22Rv1 (cell line): ENCODE data around the gene LAMA3.

Experiments
- H3K27ac ChIP-seq: fragments of 450-650 bp; 2 replicates; pipeline ENCODE4 v1.5.1; 2017
- ZFX ChIP-seq: fragments of 450-650 bp; IDR thresholded peaks from 2 replicates; pipeline ENCODE4 v1.6.1; 2017; ENCODE audit warnings: antibody characterized with exemption, borderline replicate concordance
- TF ChIP-seq, protein P1 (sequence below): fragments of 450-650 bp; IDR thresholded peaks from 2 replicates; pipeline ENCODE4 v1.5.1; 2017; ENCODE audit warnings: mild to moderate bottlenecking

Gene LAMA3

DNA sequence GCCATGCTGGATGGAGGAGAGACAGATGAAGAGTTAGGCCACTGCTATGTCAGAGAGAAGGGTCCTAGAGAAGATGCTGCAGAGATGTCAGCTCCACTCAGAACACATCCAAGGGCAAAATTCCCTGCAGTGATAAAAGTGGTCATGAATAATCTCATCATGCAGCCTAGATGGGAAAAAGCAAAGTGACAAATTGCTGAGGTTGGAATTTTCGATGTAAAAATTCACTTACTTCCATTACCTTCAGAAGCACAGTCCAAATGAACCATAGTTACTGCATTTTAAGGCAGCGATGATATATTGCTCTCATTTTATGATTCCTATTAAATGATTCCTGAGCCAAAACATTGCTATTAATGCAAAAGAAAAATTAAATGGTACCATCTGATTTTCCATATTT is 43.0 kb upstream of the LAMA3 start:
- no peak overlapping the region for H3K27ac ChIP-seq
- TF ChIP-seq, protein P1, sequence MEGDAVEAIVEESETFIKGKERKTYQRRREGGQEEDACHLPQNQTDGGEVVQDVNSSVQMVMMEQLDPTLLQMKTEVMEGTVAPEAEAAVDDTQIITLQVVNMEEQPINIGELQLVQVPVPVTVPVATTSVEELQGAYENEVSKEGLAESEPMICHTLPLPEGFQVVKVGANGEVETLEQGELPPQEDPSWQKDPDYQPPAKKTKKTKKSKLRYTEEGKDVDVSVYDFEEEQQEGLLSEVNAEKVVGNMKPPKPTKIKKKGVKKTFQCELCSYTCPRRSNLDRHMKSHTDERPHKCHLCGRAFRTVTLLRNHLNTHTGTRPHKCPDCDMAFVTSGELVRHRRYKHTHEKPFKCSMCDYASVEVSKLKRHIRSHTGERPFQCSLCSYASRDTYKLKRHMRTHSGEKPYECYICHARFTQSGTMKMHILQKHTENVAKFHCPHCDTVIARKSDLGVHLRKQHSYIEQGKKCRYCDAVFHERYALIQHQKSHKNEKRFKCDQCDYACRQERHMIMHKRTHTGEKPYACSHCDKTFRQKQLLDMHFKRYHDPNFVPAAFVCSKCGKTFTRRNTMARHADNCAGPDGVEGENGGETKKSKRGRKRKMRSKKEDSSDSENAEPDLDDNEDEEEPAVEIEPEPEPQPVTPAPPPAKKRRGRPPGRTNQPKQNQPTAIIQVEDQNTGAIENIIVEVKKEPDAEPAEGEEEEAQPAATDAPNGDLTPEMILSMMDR: no peak
- TF ChIP-seq ZFX: no peak

DNA sequence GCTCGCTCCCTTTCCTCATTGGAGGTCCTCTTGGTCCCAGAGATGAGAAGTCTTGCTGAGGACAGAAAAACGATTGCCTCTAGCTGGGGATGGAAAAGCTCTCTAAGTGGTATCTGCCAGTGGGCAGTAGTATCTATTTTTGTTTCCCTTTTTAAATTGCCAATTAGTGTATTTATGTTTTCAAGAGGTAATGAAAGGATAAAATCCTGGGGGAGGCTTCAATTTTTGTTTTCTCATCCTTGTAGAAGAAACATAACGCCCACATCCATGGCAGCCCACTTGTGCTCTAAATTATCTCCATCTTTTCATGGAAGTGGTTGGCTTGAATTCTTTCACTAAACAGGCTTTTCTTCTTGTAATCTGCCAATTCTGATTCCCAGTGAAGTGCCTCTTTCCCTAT is 40.8 kb upstream of the LAMA3 start:
- no peak overlapping the region for H3K27ac ChIP-seq
- TF ChIP-seq ZFX: no peak
- TF ChIP-seq, protein P1: no peak

DNA sequence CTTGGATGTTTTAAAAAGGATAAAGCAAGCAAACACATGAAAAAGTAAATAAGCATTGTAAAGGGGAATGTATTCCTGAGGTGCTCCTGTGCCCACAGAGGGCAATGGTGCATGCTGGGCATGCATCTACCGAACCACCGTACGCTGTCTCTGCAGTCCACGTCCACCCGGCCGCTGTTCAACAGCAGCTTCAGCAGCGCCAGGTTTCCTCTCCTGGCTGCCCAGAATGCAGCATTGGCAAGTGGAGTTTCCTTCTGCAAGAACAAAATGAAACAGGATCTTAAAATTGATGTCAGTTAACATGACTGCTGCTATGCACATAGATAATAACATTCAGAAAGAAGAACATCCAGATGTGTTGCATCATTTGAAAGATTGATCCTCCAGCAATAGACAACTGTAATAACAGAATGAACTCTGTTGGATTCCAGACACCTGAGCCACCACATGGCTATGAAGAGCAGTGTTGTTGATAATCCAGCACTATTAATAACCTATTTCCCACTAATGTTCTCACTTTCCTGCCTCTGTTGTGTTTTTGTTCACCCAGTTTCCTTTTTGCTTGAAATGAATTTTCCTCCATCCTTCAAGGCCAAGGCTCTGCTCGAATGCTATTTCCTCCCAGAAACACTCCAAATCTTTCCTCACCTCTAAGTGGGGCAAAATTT is 40.2 kb upstream of the LAMA3 start:
- TF ChIP-seq ZFX: no peak
- TF ChIP-seq, protein P1: no peak
- H3K27ac ChIP-seq: no peak overlapping the region

DNA sequence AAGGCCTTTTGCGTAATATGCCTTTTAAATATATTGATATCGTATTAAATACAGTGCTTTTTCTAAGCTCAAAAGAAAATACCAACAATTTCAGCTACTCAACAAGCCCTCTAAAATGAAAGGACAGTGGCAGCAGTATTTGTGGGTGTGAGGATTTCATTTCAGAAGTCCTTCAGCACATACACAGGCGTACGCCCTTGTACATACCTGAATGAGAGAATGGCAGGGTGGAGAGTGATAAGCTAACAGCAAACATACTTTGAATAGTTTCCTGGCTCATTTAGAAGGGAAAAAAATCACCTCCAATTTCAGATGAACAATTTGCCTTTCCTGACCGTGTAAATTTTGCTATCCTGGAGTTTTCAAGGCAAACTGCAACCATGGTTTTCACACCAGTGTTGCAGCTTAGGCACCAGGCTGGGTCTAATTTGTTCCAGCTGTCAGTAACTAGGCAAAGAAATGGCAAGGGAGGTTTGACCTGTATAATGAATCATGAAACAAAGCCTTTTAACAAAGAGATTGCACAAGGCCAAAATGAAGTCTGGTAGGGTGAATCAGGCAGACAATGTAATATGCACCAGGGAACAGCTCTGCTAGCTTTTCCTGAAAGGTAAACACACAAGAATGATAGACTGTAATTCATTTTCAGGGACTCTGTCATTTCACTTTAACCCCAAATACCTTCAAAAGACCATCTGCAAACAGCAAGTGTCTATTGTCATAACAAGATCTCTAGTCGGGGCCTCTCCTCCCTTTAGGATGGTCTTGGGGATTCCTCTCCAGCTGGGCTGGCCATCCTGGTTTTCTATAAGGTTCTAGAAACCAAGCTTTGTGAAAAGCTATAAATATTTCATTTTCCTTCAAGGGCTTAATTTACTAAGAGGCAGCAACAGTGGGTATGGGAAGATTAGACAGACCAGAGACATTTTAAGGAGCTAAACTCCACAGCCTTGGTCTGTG is 38.0 kb upstream of the LAMA3 start:
- H3K27ac ChIP-seq: no peak overlapping the region
- TF ChIP-seq, protein P1: no peak
- no peak for TF ChIP-seq ZFX

DNA sequence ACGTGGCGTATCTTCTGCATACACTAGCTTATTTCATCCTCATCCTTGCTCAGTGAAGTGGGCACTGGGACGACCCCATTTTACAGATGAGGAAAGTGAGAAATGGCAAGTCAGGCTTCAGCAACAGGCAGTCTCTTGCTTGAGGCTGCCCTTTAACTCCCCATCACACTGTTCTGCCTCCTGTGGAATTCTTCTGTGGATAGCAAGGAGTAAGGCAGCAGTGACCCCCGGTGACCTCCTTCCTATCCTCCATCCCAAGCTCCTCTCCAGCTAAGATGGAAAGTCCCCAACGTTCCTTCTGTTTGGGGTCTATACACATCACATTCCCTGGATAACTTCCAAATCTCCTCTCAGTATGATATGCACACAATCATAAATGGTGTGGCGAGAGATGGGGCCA is 37.0 kb upstream of the LAMA3 start:
- TF ChIP-seq, protein P1: no peak
- no peak for TF ChIP-seq ZFX
- no peak overlapping the region for H3K27ac ChIP-seq

DNA sequence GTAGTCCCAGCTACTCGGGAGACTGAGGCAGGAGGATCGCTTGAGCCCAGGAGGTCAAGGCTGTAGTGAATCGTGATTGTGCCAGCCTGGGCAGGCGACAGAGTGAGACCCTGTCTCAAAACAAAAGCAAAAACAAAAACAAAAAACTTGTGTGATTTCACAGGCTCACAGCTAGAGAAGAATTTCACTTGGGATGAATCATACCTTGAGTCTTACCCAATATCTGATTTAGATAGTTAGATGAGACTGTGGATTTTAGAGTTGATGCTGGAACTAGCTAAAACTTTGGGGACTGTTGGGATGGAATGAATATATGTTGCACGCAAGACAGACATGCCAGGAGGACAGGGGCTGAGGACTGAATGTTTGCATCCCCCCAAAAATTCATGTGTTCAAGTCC is 31.0 kb upstream of the LAMA3 start:
- no peak for TF ChIP-seq ZFX
- TF ChIP-seq, protein P1: no peak
- H3K27ac ChIP-seq: no peak overlapping the region

DNA sequence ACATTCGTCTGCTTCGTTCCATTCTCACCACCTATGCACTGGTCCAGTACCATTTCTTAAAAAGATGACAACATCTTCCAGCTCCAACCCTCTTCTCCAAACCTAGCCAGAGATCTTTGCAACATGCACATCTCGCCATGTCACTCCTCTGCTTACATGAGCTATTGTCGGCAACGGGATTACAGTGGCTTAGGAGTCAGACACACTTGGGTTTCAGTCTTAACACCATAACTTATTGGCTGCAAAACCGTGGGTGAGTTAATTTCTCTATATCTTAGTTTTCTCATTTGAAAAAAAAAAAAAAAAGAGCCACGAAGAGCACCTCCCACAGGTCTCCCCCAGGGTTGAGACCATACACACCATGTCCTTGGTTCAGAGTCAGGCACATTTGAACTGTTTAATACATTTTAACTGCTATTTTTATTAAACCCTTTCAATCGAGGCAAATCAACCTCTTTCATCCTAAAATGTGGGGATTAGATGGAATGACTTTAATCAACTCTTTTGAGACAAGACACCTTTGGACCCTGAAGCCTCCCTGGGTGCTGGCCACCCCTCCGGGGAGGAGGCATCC is 27.4 kb upstream of the LAMA3 start:
- TF ChIP-seq ZFX: no peak
- TF ChIP-seq, protein P1: no peak
- H3K27ac ChIP-seq: no peak overlapping the region
